Measurements from ENCODE around the gene AMOTL1. TPM values are rescaled to one million over a fixed set of nuclear protein-coding genes. Genes with fewer than 3 reads are reported as not detected.

The AMOTL1 gene
- polyA plus RNA-seq, 1 donor from 2014 or later, result 10.7 TPM

DNA sequence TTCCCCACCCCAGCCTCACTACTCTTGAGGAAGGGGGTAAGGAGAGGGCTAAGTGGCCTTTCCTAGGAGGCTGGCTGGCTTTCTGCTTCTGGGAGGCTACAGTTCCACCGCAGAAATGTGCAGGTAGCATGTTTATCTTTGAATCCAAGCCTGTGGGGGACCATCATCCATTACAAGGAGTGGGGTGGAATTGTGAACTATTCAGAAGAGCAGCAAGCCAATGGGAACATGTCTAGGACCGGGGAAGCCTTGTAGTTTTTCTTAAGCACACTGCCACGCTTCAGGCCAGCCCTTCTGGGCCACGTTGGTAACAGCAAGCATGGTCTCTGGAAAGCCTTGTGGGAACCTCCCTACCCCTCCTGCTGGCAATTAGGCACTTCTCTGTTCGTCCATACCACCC is 100.3 kb downstream of the AMOTL1 start:
- Histone ChIP-seq H3K36me3 (ENCODE audit: insufficient read depth, low read length) (no peaks in the 10 kb centered on the region), H3K27me3 (ENCODE audit: insufficient read depth, low read depth, low read length) (no peaks in the 10 kb centered on the region), H3K4me2 (ENCODE audit: low read length) (no peak overlapping the region), H3K4me3 (ENCODE audit: low read length) (no peak overlapping the region), H3F3A (ENCODE audit: insufficient read depth, low read length, poor library complexity, severe bottlenecking) (no peaks in the 10 kb centered on the region), H3K79me2 (replicated peaks; ENCODE audit: insufficient read depth, low read length) (no peaks in the 10 kb centered on the region), H3K9me2 (ENCODE audit: insufficient read depth, low read length) (no peaks in the 10 kb centered on the region), H3K9ac (ENCODE audit: low read length) (no peak overlapping the region), H2AFZ (ENCODE audit: low read depth, low read length) (no peak overlapping the region), H4K20me1 (ENCODE audit: insufficient read depth) (no peaks in the 10 kb centered on the region), H3K27ac (ENCODE audit: low read length) (no peak overlapping the region), H3K9me3 (ENCODE audit: low read length) (no peaks in the 10 kb centered on the region)
- TF ChIP-seq EZH2 (IDR thresholded peaks at IDR 0.05; ENCODE audit: borderline replicate concordance, insufficient read depth, low read length, poor library complexity, severe bottlenecking), result no peak

GRCh38 chr11:94869186-94869585 is 101.0 kb downstream of the AMOTL1 start:
- Histone ChIP-seq H4K20me1 (ENCODE audit: insufficient read depth) (no peaks in the 10 kb centered on the region), H3F3A (ENCODE audit: insufficient read depth, low read length, poor library complexity, severe bottlenecking) (no peaks in the 10 kb centered on the region), H3K36me3 (ENCODE audit: insufficient read depth, low read length) (no peaks in the 10 kb centered on the region)

More at GRCh38 chr11:94869186-94869585, 101.0 kb downstream of the AMOTL1 start:
- no peak overlapping the region for H2AFZ ChIP-seq (ENCODE audit: low read depth, low read length)
- no peak overlapping the region for H3K9ac ChIP-seq (ENCODE audit: low read length)
- no peak overlapping the region for H3K4me2 ChIP-seq (ENCODE audit: low read length)
- no peak for TF ChIP-seq EZH2 (IDR thresholded peaks at IDR 0.05; ENCODE audit: borderline replicate concordance, insufficient read depth, low read length, poor library complexity, severe bottlenecking)
- TF ChIP-seq MXI1 (conservative IDR thresholded peaks at IDR 0.05; ENCODE audit: poor library complexity, severe bottlenecking), result no peak
- TF ChIP-seq SMC3 (conservative IDR thresholded peaks at IDR 0.05; ENCODE audit: poor library complexity), result no peak
- TF ChIP-seq EP300 (conservative IDR thresholded peaks at IDR 0.05; ENCODE audit: poor library complexity, severe bottlenecking), result no peak
- no peak for TF ChIP-seq RAD21 (conservative IDR thresholded peaks at IDR 0.05)
- TF ChIP-seq CTCF (IDR thresholded peaks at IDR 0.05; ENCODE audit: poor library complexity, severe bottlenecking), result no peak
- no peak for TF ChIP-seq TAF1 (IDR thresholded peaks at IDR 0.05; ENCODE audit: low read depth)
- TF ChIP-seq POLR2AphosphoS5 (IDR thresholded peaks at IDR 0.05), result no peak
- no peak for TF ChIP-seq REST (IDR thresholded peaks at IDR 0.05; ENCODE audit: borderline replicate concordance)
- no peaks in the 10 kb centered on the region for H3K27me3 ChIP-seq (ENCODE audit: insufficient read depth, low read depth, low read length)
- H3K9me2 ChIP-seq (ENCODE audit: insufficient read depth, low read length), result no peaks in the 10 kb centered on the region
- no peaks in the 10 kb centered on the region for H3K79me2 ChIP-seq (replicated peaks; ENCODE audit: insufficient read depth, low read length)
- H3K9me3 ChIP-seq (ENCODE audit: low read length), result no peaks in the 10 kb centered on the region
- H3K27ac ChIP-seq (ENCODE audit: low read length), result no peak overlapping the region
- H3K4me3 ChIP-seq (ENCODE audit: low read length), result no peak overlapping the region
